Fibroblast of lung (primary cell): ENCODE measurements around the gene MYADML2.

Experiments
- CTCF ChIP-seq, 2 donors: IDR thresholded peaks in 1 of 2; conservative IDR thresholded peaks in 1 of 2; 1 replicate in 1 of 2; 2 replicates in 1 of 2; pipeline ENCODE4 v1.5.1; 2011 to 2012; ENCODE audit warnings: low read length in 2 of 2, control low read depth in 1 of 2, inconsistent platforms in 1 of 2, low read depth in 1 of 2, mild to moderate bottlenecking in 1 of 2
- EZH2 ChIP-seq: IDR thresholded peaks from 2 replicates; pipeline ENCODE4 v1.5.1; 2012; ENCODE audit warnings: low read length, control low read depth, mild to moderate bottlenecking; ENCODE audit errors: missing control alignments

- TF ChIP-seq CTCF (conservative IDR thresholded peaks at IDR 0.05 in 1 of 2, IDR thresholded peaks at IDR 0.05 in 1 of 2; ENCODE audit: low read depth in 1 of 2, low read length in 2 of 2): no peak
- no peak for TF ChIP-seq EZH2
Observed at GRCh38 chr17:81955058-81955681, 8.1 kb upstream of the MYADML2 start.
